AG09319 (cell line): ENCODE results near the gene DMAC2.
"Not testable (repeated sequence)": the region's sequence is repeated elsewhere in the genome, so short reads cannot be mapped to it uniquely, and the experiment has no call there.

Experiments used
- DNase-seq: peaks from one replicate; pipeline ENCODE4 v3.0.0-alpha.2; 2010; ENCODE audit warnings: low read depth; ENCODE audit errors: extremely low read depth
- CTCF ChIP-seq: IDR thresholded peaks from 2 replicates; pipeline ENCODE4 v1.5.1; 2011; ENCODE audit warnings: low read depth, mild to moderate bottlenecking, inconsistent platforms, low read length, moderate library complexity

The DMAC2 gene

GRCh38 chr19:41411100-41411967 lies 28.4 kb downstream of the DMAC2 start:
- DNase-seq = no peak
- TF ChIP-seq CTCF = no peak

- TF ChIP-seq CTCF = no peak
- no peak for DNase-seq
Measured at GRCh38 chr19:41410336-41411054, 29.2 kb downstream of the DMAC2 start.

- DNase-seq = no peak
- no peak for TF ChIP-seq CTCF
Measured at GRCh38 chr19:41409288-41409687, 30.4 kb downstream of the DMAC2 start.

- not testable (repeated sequence) for DNase-seq
Measured at GRCh38 chr19:41408846-41409245, 30.9 kb downstream of the DMAC2 start.

- no peak for DNase-seq
- TF ChIP-seq CTCF = no peak
Measured at GRCh38 chr19:41408256-41408655, 31.5 kb downstream of the DMAC2 start.

GRCh38 chr19:41407271-41407670 lies 32.4 kb downstream of the DMAC2 start:
- no peak for DNase-seq
- TF ChIP-seq CTCF = no peak

GRCh38 chr19:41405776-41406175 lies 33.9 kb downstream of the DMAC2 start:
- TF ChIP-seq CTCF = no peak
- no peak for DNase-seq
